GM21529 (cell line): ENCODE measurements around the gene STK36.

ENCODE experiments used
- ATAC-seq: cut with Tn5 transposase; IDR thresholded peaks from one replicate; pipeline ENCODE4 v1.9.1; 2021; ENCODE audit not compliant: unreplicated experiment

Gene STK36

GRCh38 chr2:218745559-218746469 lies 73.9 kb downstream of the STK36 start:
- no peak for ATAC-seq

- no peak for ATAC-seq
These were observed 74.5 kb downstream of the STK36 start for GRCh38 chr2:218746470-218746795.

- no peak for ATAC-seq
These were observed 75.1 kb downstream of the STK36 start for GRCh38 chr2:218746960-218747359.

GRCh38 chr2:218748741-218749441 lies 77.0 kb downstream of the STK36 start:
- ATAC-seq: no peak
